Gastrocnemius medialis (tissue), 4 donors: ENCODE results near the gene KRT12. TPM values are rescaled to one million over a fixed set of nuclear protein-coding genes. Genes with fewer than 3 reads are reported as not detected.

Experiments used
- ATAC-seq, 2 donors: fragments of 150-250 bp; one replicate each; pipeline ENCODE4 v1.9.1; 2016
- DNase-seq, 2 donors: peaks; one replicate each; pipeline ENCODE4 v3.0.0-alpha.2; 2019
- H3K27ac ChIP-seq, 4 donors: fragments of 200-600 bp; sonication (generic); 1 replicate in 1 of 4; 2 replicates in 3 of 4; pipeline ENCODE4 v1.5.1; 2016 to 2018; ENCODE audit warnings: mild to moderate bottlenecking in 2 of 4, moderate library complexity in 1 of 4
- H3K27me3 ChIP-seq, 3 donors: fragments of 200-600 bp; sonication (generic) in 2 of 3; 1 replicate in 1 of 3; 2 replicates in 2 of 3; pipeline versions ENCODE4 v1.5.1 to v1.6.0; 2016 to 2019; ENCODE audit warnings: mild to moderate bottlenecking in 1 of 3, moderate library complexity in 1 of 3
- H3K36me3 ChIP-seq, 2 donors: fragments of 200-600 bp; sonication (generic) in 1 of 2; one replicate each; pipeline ENCODE4 v1.5.1; 2017 to 2018
- H3K4me1 ChIP-seq, 2 donors: fragments of 200-600 bp; sonication (generic) in 1 of 2; one replicate each; pipeline ENCODE4 v1.5.1; 2016 to 2017; ENCODE audit warnings: mild to moderate bottlenecking in 2 of 2
- H3K4me3 ChIP-seq, 4 donors: fragments of 200-600 bp; sonication (generic) in 3 of 4; 1 replicate in 1 of 4; 2 replicates in 3 of 4; pipeline ENCODE4 v1.5.1; 2016 to 2019; ENCODE audit warnings: mild to moderate bottlenecking in 2 of 4
- H3K9me3 ChIP-seq, 3 donors: fragments of 200-600 bp; sonication (generic) in 2 of 3; 1 replicate in 1 of 3; 2 replicates in 2 of 3; pipeline ENCODE4 v1.5.1; 2016 to 2019
- CTCF ChIP-seq, 5 experiments: fragments of 450-650 bp in 3 of 5; fragments of 200-600 bp in 2 of 5; sonication (generic) in 2 of 5; IDR thresholded peaks in 4 of 5; conservative IDR thresholded peaks in 1 of 5; 1 replicate in 4 of 5; 2 replicates in 1 of 5; pipeline ENCODE4 v1.5.1; 2016 to 2019; ENCODE audit warnings: antibody characterized with exemption in 5 of 5, mild to moderate bottlenecking in 3 of 5, moderate library complexity in 3 of 5
- POLR2A ChIP-seq, 2 donors: fragments of 450-650 bp; IDR thresholded peaks; one replicate each; pipeline ENCODE4 v1.6.1; 2017; ENCODE audit warnings: antibody characterized with exemption in 2 of 2, mild to moderate bottlenecking in 2 of 2, moderate library complexity in 2 of 2
- in situ Hi-C, 4 donors: fragments of 200-750 bp; cut with MboI; loops; one replicate each; pipeline versions ENCODE4 v1.15.0 to v1.8.0; 2017; ENCODE audit warnings: low sequenced_read_pairs in 4 of 4
- intact Hi-C: fragments of 100-400 bp; cut with DNase I; formaldehyde crosslinking; loops from one replicate; pipeline ENCODE4 v1.15.1; 2023; ENCODE audit warnings: low total_unique reads
- total RNA-seq, 4 donors: library from RNA; depleted of rRNA; stranded (reverse); fragments of >200 nt; gene quantifications; one replicate each; pipeline versions ENCODE4 v1.1.0 to v1.2.3, GENCODE V29; 2016

KRT12 gene
- total RNA-seq, 4 donors from 2014 or later, result not detected

- in situ Hi-C loops, result no loop called here
- Histone ChIP-seq H3K4me3 (no peak overlapping the region), H3K4me1 (no peaks in the 10 kb centered on the region), H3K36me3 (no peaks in the 10 kb centered on the region), H3K9me3 (no peaks in the 10 kb centered on the region), H3K27me3 (no peaks in the 10 kb centered on the region), H3K27ac (no peak overlapping the region)
- ATAC-seq (no peak), DNase-seq (no peak)
- TF ChIP-seq POLR2A (IDR thresholded peaks at IDR 0.05) (no peak), CTCF (IDR thresholded peaks at IDR 0.05 in 4 of 5, conservative IDR thresholded peaks at IDR 0.05 in 1 of 5) (no peak)
- intact Hi-C loops, result no loop called here
Observed at GRCh38 chr17:40825599-40825998, 41.4 kb downstream of the KRT12 start.

- in situ Hi-C loops, result loop anchor here in 1 of 4 donors (25.0 kb wide), 1 partner anchor 838 kb away; no protein-coding TSS in a partner anchor
- DNase-seq (no peak), ATAC-seq (no peak)
- intact Hi-C loops, result no loop called here
- H3K4me1 ChIP-seq, result peaks cover 7 to 13% of the 10 kb centered on the region in 2 donors
- TF ChIP-seq CTCF (IDR thresholded peaks at IDR 0.05 in 4 of 5, conservative IDR thresholded peaks at IDR 0.05 in 1 of 5) (no peak), POLR2A (IDR thresholded peaks at IDR 0.05) (no peak)
- no peak overlapping the region for H3K27ac ChIP-seq
- no peaks in the 10 kb centered on the region for H3K27me3 ChIP-seq
- no peak overlapping the region for H3K4me3 ChIP-seq
- no peaks in the 10 kb centered on the region for H3K36me3 ChIP-seq
- H3K9me3 ChIP-seq, result no peaks in the 10 kb centered on the region
Observed at GRCh38 chr17:40824015-40824832, 42.8 kb downstream of the KRT12 start.

GRCh38 chr17:40822132-40822812, 44.8 kb downstream of the KRT12 start, which contains the start of gene KRT10:
Gene KRT10, minus strand, starts transcription at chr17:40822614. Its CDS starts 29 bp downstream, at chr17:40822585.
- Histone ChIP-seq H3K27me3 (no peaks in the 10 kb centered on the region), H3K9me3 (no peaks in the 10 kb centered on the region), H3K36me3 (peaks cover 0 to 10% of the 10 kb centered on the region in 2 donors), H3K4me3 (no peak within 1 kb of the TSS), H3K27ac (no peak within 1 kb of the TSS), H3K4me1 (peaks cover 14 to 22% of the 10 kb centered on the region in 2 donors)
- DNase-seq (no peak), ATAC-seq (no peak)
- intact Hi-C loops (no loop called here), in situ Hi-C loops (loop anchor here in 1 of 4 donors (25.0 kb wide), 1 partner anchor 840 kb away; no protein-coding TSS in a partner anchor)
- TF ChIP-seq POLR2A (IDR thresholded peaks at IDR 0.05) (no peak), CTCF (IDR thresholded peaks at IDR 0.05 in 4 of 5, conservative IDR thresholded peaks at IDR 0.05 in 1 of 5) (no peak)

GRCh38 chr17:40821536-40821935, 45.5 kb downstream of the KRT12 start:
- ATAC-seq, result no peak
- H3K36me3 ChIP-seq, result peaks cover 0 to 17% of the 10 kb centered on the region in 2 donors
- no peak overlapping the region for H3K4me3 ChIP-seq
- in situ Hi-C loops, result loop anchor here in 1 of 4 donors (25.0 kb wide), 1 partner anchor 841 kb away; no protein-coding TSS in a partner anchor
- no peaks in the 10 kb centered on the region for H3K27me3 ChIP-seq
- intact Hi-C loops, result no loop called here
- no peak for TF ChIP-seq CTCF (IDR thresholded peaks at IDR 0.05 in 4 of 5, conservative IDR thresholded peaks at IDR 0.05 in 1 of 5)
- no peak for TF ChIP-seq POLR2A (IDR thresholded peaks at IDR 0.05)
- H3K4me1 ChIP-seq, result peaks cover 14 to 22% of the 10 kb centered on the region in 2 donors
- no peaks in the 10 kb centered on the region for H3K9me3 ChIP-seq
- DNase-seq, result no peak
- H3K27ac ChIP-seq, result no peak overlapping the region
